H1 (cell line): ENCODE data around the gene ARID5A. TPM values are rescaled to one million over a fixed set of nuclear protein-coding genes. Genes with fewer than 3 reads are reported as not detected.

Experiments
- BCL11A ChIP-seq, 2 experiments: IDR thresholded peaks; one replicate each; pipeline ENCODE4 v1.6.1; 2011; ENCODE audit warnings: low read depth in 2 of 2, low read length in 2 of 2, mild to moderate bottlenecking in 2 of 2
- BRCA1 ChIP-seq: IDR thresholded peaks from 2 replicates; pipeline ENCODE4 v1.6.1; 2012; ENCODE audit warnings: low read depth, low read length, improper control_type of control experiment
- CTBP2 ChIP-seq: IDR thresholded peaks from 2 replicates; pipeline ENCODE4 v1.7.0; 2011; ENCODE audit warnings: borderline replicate concordance, mild to moderate bottlenecking, moderate library complexity, mixed read lengths, low read length; ENCODE audit not compliant: insufficient read depth, insufficient read length
- CTCF ChIP-seq, 3 experiments: IDR thresholded peaks; 1 replicate in 2 of 3; 2 replicates in 1 of 3; pipeline versions ENCODE4 v1.5.1 to v1.6.1; 2011; ENCODE audit warnings: low read length in 3 of 3, mild to moderate bottlenecking in 3 of 3, inconsistent platforms in 2 of 3, low read depth in 1 of 3, moderate library complexity in 1 of 3; ENCODE audit not compliant: insufficient read depth in 1 of 3; ENCODE audit errors: control extremely low read depth in 1 of 3
- EGR1 ChIP-seq: IDR thresholded peaks from 2 replicates; pipeline ENCODE4 v1.6.1; 2011; ENCODE audit warnings: low read depth, low read length, borderline replicate concordance
- POLR2AphosphoS5 ChIP-seq: IDR thresholded peaks from 2 replicates; pipeline ENCODE4 v1.6.1; 2011; ENCODE audit warnings: low read depth, low read length
- SP4 ChIP-seq: IDR thresholded peaks from 2 replicates; pipeline ENCODE4 v1.6.1; 2012; ENCODE audit warnings: low read length, inconsistent platforms
- TBP ChIP-seq: IDR thresholded peaks from 2 replicates; pipeline ENCODE4 v1.6.1; 2011; ENCODE audit warnings: low read depth, low read length, improper control_type of control experiment
- polyA plus RNA-seq, 7 experiments: library from polyadenylated mRNA; depleted of rRNA in 3 of 7; stranded (reverse) in 5 of 7; unstranded in 2 of 7; fragments of >200 nt in 5 of 7; fragments of 200-250 nt in 2 of 7; gene quantifications; 1 replicate in 5 of 7; 2 replicates in 1 of 7; 4 replicates in 1 of 7; pipeline versions ENCODE4 v1.2.1 to v1.2.3, GENCODE V29; 2011 to 2013; ENCODE audit warnings: missing spikeins in 2 of 7, mixed read lengths in 2 of 7
- total RNA-seq: library from RNA; stranded (reverse); fragmentation: NEBNext Ultra II Directional; extraction: Animal tissue kit (Norgen Biotek cat#: 25700); gene quantifications from 2 replicates; pipeline ENCODE4 v1.2.1, GENCODE V29; 2021
- TF ChIP-seq, protein P1 (sequence below): fragments of 300-600 bp; sonication (generic); IDR thresholded peaks from 2 replicates; pipeline ENCODE4 v1.7.1; 2012; ENCODE audit warnings: low read length, moderate library complexity, mild to moderate bottlenecking, inconsistent platforms; ENCODE audit not compliant: insufficient replicate concordance

ARID5A gene
- total and polyA plus RNA-seq, 2 of the 8 experiments (the other 6 are each of a cell fraction or from before 2014, with no cell fraction given), result 3.3 to 5.3 TPM

GRCh38 chr2:96542357-96542977, 5.9 kb downstream of the ARID5A start (continued):
- TF ChIP-seq, protein P1, sequence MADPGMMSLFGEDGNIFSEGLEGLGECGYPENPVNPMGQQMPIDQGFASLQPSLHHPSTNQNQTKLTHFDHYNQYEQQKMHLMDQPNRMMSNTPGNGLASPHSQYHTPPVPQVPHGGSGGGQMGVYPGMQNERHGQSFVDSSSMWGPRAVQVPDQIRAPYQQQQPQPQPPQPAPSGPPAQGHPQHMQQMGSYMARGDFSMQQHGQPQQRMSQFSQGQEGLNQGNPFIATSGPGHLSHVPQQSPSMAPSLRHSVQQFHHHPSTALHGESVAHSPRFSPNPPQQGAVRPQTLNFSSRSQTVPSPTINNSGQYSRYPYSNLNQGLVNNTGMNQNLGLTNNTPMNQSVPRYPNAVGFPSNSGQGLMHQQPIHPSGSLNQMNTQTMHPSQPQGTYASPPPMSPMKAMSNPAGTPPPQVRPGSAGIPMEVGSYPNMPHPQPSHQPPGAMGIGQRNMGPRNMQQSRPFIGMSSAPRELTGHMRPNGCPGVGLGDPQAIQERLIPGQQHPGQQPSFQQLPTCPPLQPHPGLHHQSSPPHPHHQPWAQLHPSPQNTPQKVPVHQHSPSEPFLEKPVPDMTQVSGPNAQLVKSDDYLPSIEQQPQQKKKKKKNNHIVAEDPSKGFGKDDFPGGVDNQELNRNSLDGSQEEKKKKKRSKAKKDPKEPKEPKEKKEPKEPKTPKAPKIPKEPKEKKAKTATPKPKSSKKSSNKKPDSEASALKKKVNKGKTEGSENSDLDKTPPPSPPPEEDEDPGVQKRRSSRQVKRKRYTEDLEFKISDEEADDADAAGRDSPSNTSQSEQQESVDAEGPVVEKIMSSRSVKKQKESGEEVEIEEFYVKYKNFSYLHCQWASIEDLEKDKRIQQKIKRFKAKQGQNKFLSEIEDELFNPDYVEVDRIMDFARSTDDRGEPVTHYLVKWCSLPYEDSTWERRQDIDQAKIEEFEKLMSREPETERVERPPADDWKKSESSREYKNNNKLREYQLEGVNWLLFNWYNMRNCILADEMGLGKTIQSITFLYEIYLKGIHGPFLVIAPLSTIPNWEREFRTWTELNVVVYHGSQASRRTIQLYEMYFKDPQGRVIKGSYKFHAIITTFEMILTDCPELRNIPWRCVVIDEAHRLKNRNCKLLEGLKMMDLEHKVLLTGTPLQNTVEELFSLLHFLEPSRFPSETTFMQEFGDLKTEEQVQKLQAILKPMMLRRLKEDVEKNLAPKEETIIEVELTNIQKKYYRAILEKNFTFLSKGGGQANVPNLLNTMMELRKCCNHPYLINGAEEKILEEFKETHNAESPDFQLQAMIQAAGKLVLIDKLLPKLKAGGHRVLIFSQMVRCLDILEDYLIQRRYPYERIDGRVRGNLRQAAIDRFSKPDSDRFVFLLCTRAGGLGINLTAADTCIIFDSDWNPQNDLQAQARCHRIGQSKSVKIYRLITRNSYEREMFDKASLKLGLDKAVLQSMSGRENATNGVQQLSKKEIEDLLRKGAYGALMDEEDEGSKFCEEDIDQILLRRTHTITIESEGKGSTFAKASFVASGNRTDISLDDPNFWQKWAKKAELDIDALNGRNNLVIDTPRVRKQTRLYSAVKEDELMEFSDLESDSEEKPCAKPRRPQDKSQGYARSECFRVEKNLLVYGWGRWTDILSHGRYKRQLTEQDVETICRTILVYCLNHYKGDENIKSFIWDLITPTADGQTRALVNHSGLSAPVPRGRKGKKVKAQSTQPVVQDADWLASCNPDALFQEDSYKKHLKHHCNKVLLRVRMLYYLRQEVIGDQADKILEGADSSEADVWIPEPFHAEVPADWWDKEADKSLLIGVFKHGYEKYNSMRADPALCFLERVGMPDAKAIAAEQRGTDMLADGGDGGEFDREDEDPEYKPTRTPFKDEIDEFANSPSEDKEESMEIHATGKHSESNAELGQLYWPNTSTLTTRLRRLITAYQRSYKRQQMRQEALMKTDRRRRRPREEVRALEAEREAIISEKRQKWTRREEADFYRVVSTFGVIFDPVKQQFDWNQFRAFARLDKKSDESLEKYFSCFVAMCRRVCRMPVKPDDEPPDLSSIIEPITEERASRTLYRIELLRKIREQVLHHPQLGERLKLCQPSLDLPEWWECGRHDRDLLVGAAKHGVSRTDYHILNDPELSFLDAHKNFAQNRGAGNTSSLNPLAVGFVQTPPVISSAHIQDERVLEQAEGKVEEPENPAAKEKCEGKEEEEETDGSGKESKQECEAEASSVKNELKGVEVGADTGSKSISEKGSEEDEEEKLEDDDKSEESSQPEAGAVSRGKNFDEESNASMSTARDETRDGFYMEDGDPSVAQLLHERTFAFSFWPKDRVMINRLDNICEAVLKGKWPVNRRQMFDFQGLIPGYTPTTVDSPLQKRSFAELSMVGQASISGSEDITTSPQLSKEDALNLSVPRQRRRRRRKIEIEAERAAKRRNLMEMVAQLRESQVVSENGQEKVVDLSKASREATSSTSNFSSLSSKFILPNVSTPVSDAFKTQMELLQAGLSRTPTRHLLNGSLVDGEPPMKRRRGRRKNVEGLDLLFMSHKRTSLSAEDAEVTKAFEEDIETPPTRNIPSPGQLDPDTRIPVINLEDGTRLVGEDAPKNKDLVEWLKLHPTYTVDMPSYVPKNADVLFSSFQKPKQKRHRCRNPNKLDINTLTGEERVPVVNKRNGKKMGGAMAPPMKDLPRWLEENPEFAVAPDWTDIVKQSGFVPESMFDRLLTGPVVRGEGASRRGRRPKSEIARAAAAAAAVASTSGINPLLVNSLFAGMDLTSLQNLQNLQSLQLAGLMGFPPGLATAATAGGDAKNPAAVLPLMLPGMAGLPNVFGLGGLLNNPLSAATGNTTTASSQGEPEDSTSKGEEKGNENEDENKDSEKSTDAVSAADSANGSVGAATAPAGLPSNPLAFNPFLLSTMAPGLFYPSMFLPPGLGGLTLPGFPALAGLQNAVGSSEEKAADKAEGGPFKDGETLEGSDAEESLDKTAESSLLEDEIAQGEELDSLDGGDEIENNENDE, result no peak
- no peak for TF ChIP-seq TBP
- TF ChIP-seq BCL11A (IDR thresholded peaks at IDR 0.05; ENCODE audit: low read depth in 2 of 2, low read length in 2 of 2), result no peak
- no peak for TF ChIP-seq POLR2AphosphoS5
- TF ChIP-seq EGR1, result no peak
- TF ChIP-seq BRCA1, result no peak
- no peak for TF ChIP-seq CTCF (IDR thresholded peaks at IDR 0.05; ENCODE audit: control extremely low read depth in 1 of 3, insufficient read depth in 1 of 3, low read depth in 1 of 3, low read length in 3 of 3)
- no peak for TF ChIP-seq SP4
- TF ChIP-seq CTBP2, result no peak
